ENCODE measurements around the gene NKPD1. TPM values are rescaled to one million over a fixed set of nuclear protein-coding genes. Genes with fewer than 3 reads are reported as not detected.

NKPD1 gene
- total and polyA plus RNA-seq, 2 experiments from 2014 or later = 0.11 TPM; not detected in 1

DNA sequence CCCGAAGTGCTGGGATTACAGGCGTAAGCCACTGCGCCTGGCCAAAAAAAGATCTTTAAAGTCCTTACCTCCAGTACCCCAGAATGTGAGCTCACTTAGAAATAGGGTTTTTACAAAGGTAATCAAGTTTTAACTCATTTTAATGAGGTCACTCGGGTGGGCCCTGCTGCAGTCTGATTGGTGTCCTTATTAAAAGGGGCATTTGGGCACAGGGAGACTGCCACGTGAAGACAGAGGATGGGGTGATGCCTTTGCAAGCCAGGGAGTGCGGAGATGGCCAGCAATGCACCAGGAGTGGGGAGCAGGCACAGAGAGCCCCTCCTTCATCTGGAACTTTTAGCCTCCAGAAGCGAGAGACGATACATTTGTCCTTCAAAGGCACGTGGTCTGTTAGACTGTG is 11.7 kb downstream of the NKPD1 start:
- Histone ChIP-seq H3K27me3 (replicated peaks; ENCODE audit: insufficient read depth) (no peaks in the 10 kb centered on the region), H3F3A (ENCODE audit: insufficient read depth) (no peaks in the 10 kb centered on the region), H4K20me1 (ENCODE audit: insufficient read depth) (no peaks in the 10 kb centered on the region), H3K9me2 (ENCODE audit: insufficient read depth) (no peaks in the 10 kb centered on the region), H2AFZ (no peak overlapping the region), H3K27ac (no peak overlapping the region), H3K9ac (no peak overlapping the region), H3K36me3 (ENCODE audit: low read depth) (no peaks in the 10 kb centered on the region), H3K4me1 (ENCODE audit: insufficient read depth) (no peaks in the 10 kb centered on the region), H3K4me3 (no peak overlapping the region), H3K9me3 (ENCODE audit: low read depth) (no peaks in the 10 kb centered on the region), H3K4me2 (ENCODE audit: unreplicated experiment) (no peak overlapping the region), H3K79me2 (ENCODE audit: insufficient read depth) (no peaks in the 10 kb centered on the region)
- no peak for DNase-seq
- TF ChIP-seq EZH2phosphoT487 (IDR thresholded peaks at IDR 0.05; ENCODE audit: insufficient read depth, low read depth) (no peak), EZH2 (IDR thresholded peaks at IDR 0.05; ENCODE audit: insufficient read depth, poor library complexity, severe bottlenecking) (no peak)
- in situ Hi-C loops (cut with MboI) = no loop called here
- 75 to 77% methylated on average over 9 of the region's 9 CpGs for WGBS, 2 experiments (ENCODE audit: low coverage in 1 of 2, low lambda C conversion rate in 2 of 2, missing lambda C conversion rate in 2 of 2)

- H4K20me1 ChIP-seq (ENCODE audit: insufficient read depth) = no peaks in the 10 kb centered on the region
- no peak overlapping the region for H3K27ac ChIP-seq
- TF ChIP-seq EZH2 (IDR thresholded peaks at IDR 0.05; ENCODE audit: insufficient read depth, poor library complexity, severe bottlenecking) (no peak), EZH2phosphoT487 (IDR thresholded peaks at IDR 0.05; ENCODE audit: insufficient read depth, low read depth) (no peak)
- no peak overlapping the region for H3K4me3 ChIP-seq
- no peak overlapping the region for H3K4me2 ChIP-seq (ENCODE audit: unreplicated experiment)
- H3K9ac ChIP-seq = no peak overlapping the region
- H3K4me1 ChIP-seq (ENCODE audit: insufficient read depth) = no peaks in the 10 kb centered on the region
- no peak for DNase-seq
- H3K9me2 ChIP-seq (ENCODE audit: insufficient read depth) = no peaks in the 10 kb centered on the region
- H3F3A ChIP-seq (ENCODE audit: insufficient read depth) = no peaks in the 10 kb centered on the region
- in situ Hi-C loops (cut with MboI) = no loop called here
- H3K36me3 ChIP-seq (ENCODE audit: low read depth) = no peaks in the 10 kb centered on the region
- no peaks in the 10 kb centered on the region for H3K79me2 ChIP-seq (ENCODE audit: insufficient read depth)
- H2AFZ ChIP-seq = no peak overlapping the region
- no peaks in the 10 kb centered on the region for H3K27me3 ChIP-seq (replicated peaks; ENCODE audit: insufficient read depth)
- H3K9me3 ChIP-seq (ENCODE audit: low read depth) = no peaks in the 10 kb centered on the region
- WGBS, 2 experiments (ENCODE audit: low coverage in 1 of 2, low lambda C conversion rate in 2 of 2, missing lambda C conversion rate in 2 of 2) = 79 to 85% methylated on average over 18 of the region's 18 CpGs
These were observed 12.7 kb downstream of the NKPD1 start for GRCh38 chr19:45147835-45148676.

DNA sequence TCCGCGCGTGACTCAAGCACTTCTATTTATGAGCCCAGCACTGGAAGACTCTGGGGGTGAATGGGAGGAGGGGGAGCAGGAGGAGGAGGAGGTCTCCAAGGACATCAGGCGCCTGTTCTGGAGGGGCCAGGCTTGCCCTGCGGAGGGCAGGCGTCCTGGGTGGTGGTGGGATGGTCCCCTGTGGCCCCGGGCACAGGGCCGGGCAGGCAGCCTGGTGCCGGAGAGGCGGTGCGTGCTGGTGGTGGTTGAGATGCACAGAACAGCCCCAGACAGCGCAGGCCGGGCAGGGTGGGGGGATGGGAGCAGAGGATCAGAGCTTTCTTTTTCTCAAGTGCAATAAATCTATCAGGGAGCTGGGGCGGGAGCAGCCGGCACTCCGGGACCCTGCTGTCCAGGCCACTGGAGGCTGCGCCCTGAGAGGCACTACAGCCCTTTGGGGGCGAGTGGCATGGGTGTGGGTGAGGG is 14.0 kb downstream of the NKPD1 start:
- Histone ChIP-seq H3K27me3 (replicated peaks; ENCODE audit: insufficient read depth) (no peaks in the 10 kb centered on the region), H3K4me1 (ENCODE audit: insufficient read depth) (no peaks in the 10 kb centered on the region), H4K20me1 (ENCODE audit: insufficient read depth) (no peaks in the 10 kb centered on the region), H3F3A (ENCODE audit: insufficient read depth) (no peaks in the 10 kb centered on the region), H3K36me3 (ENCODE audit: low read depth) (no peaks in the 10 kb centered on the region), H2AFZ (no peak overlapping the region), H3K9ac (no peak overlapping the region), H3K27ac (no peak overlapping the region), H3K79me2 (ENCODE audit: insufficient read depth) (no peaks in the 10 kb centered on the region), H3K9me3 (ENCODE audit: low read depth) (no peaks in the 10 kb centered on the region), H3K4me3 (no peak overlapping the region), H3K9me2 (ENCODE audit: insufficient read depth) (no peaks in the 10 kb centered on the region), H3K4me2 (ENCODE audit: unreplicated experiment) (no peak overlapping the region)
- no peak for DNase-seq
- in situ Hi-C loops (cut with MboI) = no loop called here
- TF ChIP-seq EZH2 (IDR thresholded peaks at IDR 0.05; ENCODE audit: insufficient read depth, poor library complexity, severe bottlenecking) (no peak), EZH2phosphoT487 (IDR thresholded peaks at IDR 0.05; ENCODE audit: insufficient read depth, low read depth) (no peak)
- 90% methylated on average over 11 to 18 of the region's 18 CpGs for WGBS, 2 experiments (ENCODE audit: low coverage in 1 of 2, low lambda C conversion rate in 2 of 2, missing lambda C conversion rate in 2 of 2)

DNA sequence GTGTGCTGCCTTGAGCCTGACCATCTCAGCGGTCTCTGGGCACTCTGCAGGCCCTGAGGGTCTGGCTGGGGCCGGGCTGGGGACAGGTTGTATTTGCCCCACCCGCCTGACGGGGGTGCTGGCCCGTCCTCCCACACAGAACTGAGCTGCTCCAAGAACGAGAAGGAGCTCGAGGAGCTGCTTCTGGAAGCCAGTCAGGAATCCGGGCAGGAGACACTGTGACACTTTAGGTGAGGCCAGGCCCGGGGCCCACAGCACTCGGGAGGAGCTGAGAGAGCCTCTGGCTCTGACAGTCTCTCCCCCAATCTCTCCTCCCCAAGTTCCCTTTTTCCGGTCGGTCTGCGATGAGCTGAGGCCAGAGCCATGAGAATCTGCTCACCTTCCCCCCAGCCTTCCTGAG is 14.5 kb downstream of the NKPD1 start:
- Histone ChIP-seq H3F3A (ENCODE audit: insufficient read depth) (no peaks in the 10 kb centered on the region), H3K9me2 (ENCODE audit: insufficient read depth) (no peaks in the 10 kb centered on the region), H3K79me2 (ENCODE audit: insufficient read depth) (no peaks in the 10 kb centered on the region), H3K4me1 (ENCODE audit: insufficient read depth) (no peaks in the 10 kb centered on the region), H3K4me2 (ENCODE audit: unreplicated experiment) (no peak overlapping the region), H3K27ac (no peak overlapping the region), H2AFZ (no peak overlapping the region), H3K36me3 (ENCODE audit: low read depth) (no peaks in the 10 kb centered on the region), H4K20me1 (ENCODE audit: insufficient read depth) (no peaks in the 10 kb centered on the region), H3K9ac (no peak overlapping the region), H3K4me3 (no peak overlapping the region), H3K9me3 (ENCODE audit: low read depth) (no peaks in the 10 kb centered on the region), H3K27me3 (replicated peaks; ENCODE audit: insufficient read depth) (no peaks in the 10 kb centered on the region)
- no peak for DNase-seq
- 84 to 86% methylated on average over 10 to 13 of the region's 13 CpGs for WGBS, 2 experiments (ENCODE audit: low coverage in 1 of 2, low lambda C conversion rate in 2 of 2, missing lambda C conversion rate in 2 of 2)
- TF ChIP-seq EZH2 (IDR thresholded peaks at IDR 0.05; ENCODE audit: insufficient read depth, poor library complexity, severe bottlenecking) (no peak), EZH2phosphoT487 (IDR thresholded peaks at IDR 0.05; ENCODE audit: insufficient read depth, low read depth) (no peak)
- in situ Hi-C loops (cut with MboI) = no loop called here

Measured in GM23248 (cell line).